Measurements from ENCODE around the gene MRPL34.
A peak's percentile ranks its signal among the peaks of the same experiment; 100 is the strongest.

The MRPL34 gene

GRCh38 chr19:17296273-17296672, 9.4 kb upstream of the MRPL34 start:
- Mint-ChIP-seq H3K36me3 (ENCODE audit: low read depth) (peaks cover 13% of the 10 kb centered on the region), H3K9me3 (no peaks in the 10 kb centered on the region), H3K4me1 (ENCODE audit: low read depth) (peaks cover 23% of the 10 kb centered on the region), H3K4me3 (no peak overlapping the region), H3K27ac (no peak overlapping the region), H3K27me3 (no peaks in the 10 kb centered on the region)

GRCh38 chr19:17296976-17297375, 8.7 kb upstream of the MRPL34 start:
- no peak overlapping the region for H3K4me3 Mint-ChIP-seq
- H3K4me1 Mint-ChIP-seq (ENCODE audit: low read depth): peaks cover 22% of the 10 kb centered on the region
- no peak overlapping the region for H3K27ac Mint-ChIP-seq
- H3K9me3 Mint-ChIP-seq: no peaks in the 10 kb centered on the region
- H3K27me3 Mint-ChIP-seq: no peaks in the 10 kb centered on the region
- H3K36me3 Mint-ChIP-seq (ENCODE audit: low read depth): peaks cover 15% of the 10 kb centered on the region

GRCh38 chr19:17300992-17301619, 4.6 kb upstream of the MRPL34 start:
- peaks cover 14% of the 10 kb centered on the region for H3K36me3 Mint-ChIP-seq (ENCODE audit: low read depth)
- no peaks in the 10 kb centered on the region for H3K27me3 Mint-ChIP-seq
- H3K4me3 Mint-ChIP-seq: no peak overlapping the region
- H3K4me1 Mint-ChIP-seq (ENCODE audit: low read depth): peaks cover 35% of the 10 kb centered on the region
- H3K9me3 Mint-ChIP-seq: no peaks in the 10 kb centered on the region
- H3K27ac Mint-ChIP-seq: no peak overlapping the region

GRCh38 chr19:17302391-17303166, 3.1 kb upstream of the MRPL34 start:
- Mint-ChIP-seq H3K4me3 (peak overlapping the region; percentile 63), H3K27ac (no peak overlapping the region), H3K27me3 (no peaks in the 10 kb centered on the region), H3K9me3 (no peaks in the 10 kb centered on the region), H3K4me1 (ENCODE audit: low read depth) (peaks cover 43% of the 10 kb centered on the region), H3K36me3 (ENCODE audit: low read depth) (peaks cover 11% of the 10 kb centered on the region)

GRCh38 chr19:17303167-17303939, 2.3 kb upstream of the MRPL34 start, which contains the start of gene ABHD8:
ABHD8 (minus strand) TSS chr19:17303425; CDS start chr19:17301616, 1,809 bp downstream.
- Mint-ChIP-seq H3K4me1 (ENCODE audit: low read depth) (peaks cover 48% of the 10 kb centered on the region), H3K36me3 (ENCODE audit: low read depth) (peaks cover 9% of the 10 kb centered on the region), H3K27ac (no peak within 1 kb of the TSS), H3K27me3 (no peaks in the 10 kb centered on the region), H3K9me3 (no peaks in the 10 kb centered on the region), H3K4me3 (peak within 1 kb of the TSS; percentile 63)

- H3K27ac Mint-ChIP-seq: no peak overlapping the region
- H3K4me1 Mint-ChIP-seq (ENCODE audit: low read depth): peaks cover 49% of the 10 kb centered on the region
- no peaks in the 10 kb centered on the region for H3K9me3 Mint-ChIP-seq
- H3K36me3 Mint-ChIP-seq (ENCODE audit: low read depth): peaks cover 8% of the 10 kb centered on the region
- H3K27me3 Mint-ChIP-seq: no peaks in the 10 kb centered on the region
- H3K4me3 Mint-ChIP-seq: peak overlapping the region; percentile 63
Measured at GRCh38 chr19:17303940-17304267, 1.8 kb upstream of the MRPL34 start.

GRCh38 chr19:17304386-17305215, 1.1 kb upstream of the MRPL34 start:
- peak overlapping the region; percentile 55 for H3K27ac Mint-ChIP-seq
- H3K4me1 Mint-ChIP-seq (ENCODE audit: low read depth): peaks cover 53% of the 10 kb centered on the region
- no peaks in the 10 kb centered on the region for H3K9me3 Mint-ChIP-seq
- H3K27me3 Mint-ChIP-seq: no peaks in the 10 kb centered on the region
- H3K36me3 Mint-ChIP-seq (ENCODE audit: low read depth): peaks cover 8% of the 10 kb centered on the region
- H3K4me3 Mint-ChIP-seq: peak overlapping the region; percentile 89

- H3K27ac Mint-ChIP-seq: peak overlapping the region; percentile 55
- H3K4me3 Mint-ChIP-seq: peak overlapping the region; percentile 89
- no peaks in the 10 kb centered on the region for H3K9me3 Mint-ChIP-seq
- H3K27me3 Mint-ChIP-seq: no peaks in the 10 kb centered on the region
- peaks cover 55% of the 10 kb centered on the region for H3K4me1 Mint-ChIP-seq (ENCODE audit: low read depth)
- H3K36me3 Mint-ChIP-seq (ENCODE audit: low read depth): peaks cover 8% of the 10 kb centered on the region
Measured at GRCh38 chr19:17305216-17305516, 506 bp upstream of the MRPL34 start.

- Mint-ChIP-seq H3K36me3 (ENCODE audit: low read depth) (peaks cover 8% of the 10 kb centered on the region), H3K9me3 (no peaks in the 10 kb centered on the region), H3K27ac (peak overlapping the region; percentile 86), H3K4me3 (peak overlapping the region; percentile 89), H3K4me1 (ENCODE audit: low read depth) (peaks cover 65% of the 10 kb centered on the region), H3K27me3 (no peaks in the 10 kb centered on the region)
Measured at GRCh38 chr19:17306285-17306714, 628 bp downstream of the MRPL34 start.

GRCh38 chr19:17307876-17308377, 2.3 kb downstream of the MRPL34 start:
- peaks cover 3% of the 10 kb centered on the region for H3K36me3 Mint-ChIP-seq (ENCODE audit: low read depth)
- no peaks in the 10 kb centered on the region for H3K27me3 Mint-ChIP-seq
- H3K27ac Mint-ChIP-seq: peak overlapping the region; percentile 58
- peak overlapping the region; percentile 89 for H3K4me3 Mint-ChIP-seq
- H3K4me1 Mint-ChIP-seq (ENCODE audit: low read depth): peaks cover 64% of the 10 kb centered on the region
- no peaks in the 10 kb centered on the region for H3K9me3 Mint-ChIP-seq

- H3K36me3 Mint-ChIP-seq (ENCODE audit: low read depth): peaks cover 10% of the 10 kb centered on the region
Measured at GRCh38 chr19:17309198-17309964, 3.7 kb downstream of the MRPL34 start, which contains the start of gene DDA1. DDA1 (plus strand) TSS chr19:17309563; CDS start chr19:17309655, 92 bp downstream.

GRCh38 chr19:17309965-17310461, 4.3 kb downstream of the MRPL34 start:
- Mint-ChIP-seq H3K4me3 (peak overlapping the region; percentile 92), H3K9me3 (no peaks in the 10 kb centered on the region), H3K27ac (peak overlapping the region; percentile 87), H3K4me1 (ENCODE audit: low read depth) (peaks cover 48% of the 10 kb centered on the region), H3K27me3 (no peaks in the 10 kb centered on the region), H3K36me3 (ENCODE audit: low read depth) (peaks cover 10% of the 10 kb centered on the region)

More at GRCh38 chr19:17309198-17309964, 3.7 kb downstream of the MRPL34 start, which contains the start of gene DDA1:
- H3K27me3 Mint-ChIP-seq: no peaks in the 10 kb centered on the region
- H3K4me1 Mint-ChIP-seq (ENCODE audit: low read depth): peaks cover 54% of the 10 kb centered on the region
- H3K27ac Mint-ChIP-seq: peak within 1 kb of the TSS; percentile 87
- H3K9me3 Mint-ChIP-seq: no peaks in the 10 kb centered on the region
- H3K4me3 Mint-ChIP-seq: peak within 1 kb of the TSS; percentile 92

- H3K4me3 Mint-ChIP-seq: peak overlapping the region; percentile 43
- H3K27ac Mint-ChIP-seq: no peak overlapping the region
- H3K4me1 Mint-ChIP-seq (ENCODE audit: low read depth): peaks cover 43% of the 10 kb centered on the region
- H3K27me3 Mint-ChIP-seq: no peaks in the 10 kb centered on the region
- no peaks in the 10 kb centered on the region for H3K9me3 Mint-ChIP-seq
- H3K36me3 Mint-ChIP-seq (ENCODE audit: low read depth): peaks cover 18% of the 10 kb centered on the region
Measured at GRCh38 chr19:17311455-17312188, 6.0 kb downstream of the MRPL34 start.

Data from stimulated activated naive CD8-positive, alpha-beta T cell treated with anti-CD3 and anti-CD28 coated beads, Interleukin-15, Interleukin-2, amounts not matched to agents 100 ng/mL and 50 ng/mL, for 24 hours (primary cell).